Diencephalon (tissue), 1 donor: ENCODE data around the gene HPCAL1. TPM values are rescaled to one million over a fixed set of nuclear protein-coding genes. Genes with fewer than 3 reads are reported as not detected.
A peak's percentile ranks its signal among the peaks of the same experiment; 100 is the strongest.

Source experiments
- small RNA-seq: library from RNA; depleted of rRNA; stranded (forward); fragments of <200 nt; gene quantifications from one replicate; pipeline ENCODE3, GENCODE V24; 2014
- total RNA-seq: library from RNA; depleted of rRNA; stranded (reverse); fragments of >200 nt; gene quantifications from one replicate; pipeline ENCODE4 v1.2.3, GENCODE V29; 2014

HPCAL1 gene
- total RNA-seq, result 42.4 TPM

DNA sequence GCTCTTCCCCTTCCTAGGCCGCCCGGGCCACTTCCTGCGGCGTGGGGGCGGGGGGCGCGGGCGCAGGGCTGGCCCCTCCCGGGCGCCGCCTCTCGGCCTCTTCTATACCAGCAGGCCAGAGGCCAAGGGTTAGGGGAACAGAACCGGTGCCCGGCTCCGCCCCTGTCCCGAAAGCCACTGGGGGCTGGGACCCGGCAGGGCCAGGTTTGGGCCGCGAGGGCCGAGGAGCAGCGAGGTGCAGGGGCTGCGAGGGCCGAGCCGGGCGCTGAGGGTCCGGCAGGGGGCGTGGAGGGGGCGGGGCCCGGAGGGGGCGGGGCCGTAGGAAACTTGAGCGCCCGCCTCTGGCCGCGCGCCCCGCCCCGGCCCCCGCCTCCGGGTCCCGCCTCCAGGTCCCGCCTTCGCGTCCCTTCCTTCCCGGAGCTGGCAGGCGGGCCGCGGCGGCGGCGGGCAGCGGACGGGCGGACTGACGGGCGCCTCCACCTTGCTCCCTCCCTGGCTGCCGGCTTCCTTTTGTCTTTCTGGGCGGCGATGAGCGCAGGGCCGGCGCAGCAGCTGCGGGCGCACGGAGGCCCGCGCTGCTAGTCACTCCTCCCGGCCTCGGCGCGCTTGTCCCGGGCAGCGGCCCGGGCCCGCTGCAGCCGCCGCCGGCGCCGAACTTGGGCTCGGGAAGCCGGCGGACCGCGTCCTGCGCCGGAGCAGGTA is at the start of gene HPCAL1:
TSS of gene HPCAL1 (plus strand) at position 426 of the 702 bp plus-strand sequence. CDS start 116,854 bp downstream, outside the sequence.

DNA sequence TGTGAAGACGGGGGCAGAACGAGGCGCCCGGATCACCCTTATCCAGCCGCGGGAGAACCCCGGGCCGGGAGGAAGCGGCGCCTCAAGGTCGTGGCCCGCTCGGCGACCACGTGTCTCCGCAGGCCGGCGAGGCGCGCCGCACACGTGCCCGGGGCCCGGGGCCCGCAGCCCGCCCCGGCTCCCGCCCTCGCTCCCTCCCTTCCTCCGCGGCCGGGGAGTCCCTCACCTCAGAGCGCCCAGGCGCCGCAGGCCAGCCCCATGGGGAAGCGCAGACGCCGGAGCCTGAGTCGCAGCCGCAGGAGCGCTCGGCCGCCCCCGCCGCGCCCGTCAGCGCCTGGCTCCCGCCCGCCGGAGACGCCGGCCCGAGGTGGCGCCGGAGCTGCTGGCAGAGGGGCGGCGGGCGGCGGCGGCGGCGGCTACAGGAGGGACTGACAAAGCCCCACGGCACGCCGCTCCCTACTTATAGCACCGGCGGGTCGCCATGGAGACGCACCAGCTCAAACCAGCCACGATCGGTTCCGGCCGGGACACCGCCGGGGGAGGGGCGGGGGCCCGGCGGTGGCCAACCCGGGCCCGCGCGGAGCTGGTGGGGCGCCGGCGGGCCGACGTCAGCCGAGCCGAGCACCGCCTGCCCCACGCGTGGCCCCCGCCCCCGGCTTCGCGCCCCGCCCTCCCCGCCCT is 145.3 kb downstream of the HPCAL1 start, which contains the start of gene ODC1:
TSS of gene ODC1 (minus strand) at position 433 of the 681 bp plus-strand sequence. CDS start 3,295 bp downstream, outside the sequence.

Small RNA genes lying within 50 kb of the gene (small RNA-seq; reads per million reads assigned to genes)
- gene RF00432 (not detected), gene RN7SL66P (not detected), gene SNORA80B (7.2 reads per million, percentile 93 among the genes with 10 or more reads in this experiment)

Other genes with a start within 250 kb of the HPCAL1 start
- gene CYS1, start 222.5 kb upstream of the HPCAL1 start, total RNA-seq, result 1.2 TPM
- gene RRM2, start 180.2 kb upstream of the HPCAL1 start, total RNA-seq, result 14.1 TPM
- 118 TPM for gene ODC1, start 145.4 kb downstream of the HPCAL1 start, total RNA-seq